NCI-H524 (cell line): ENCODE measurements around the gene ACACB.
"Not testable (repeated sequence)": the region's sequence is repeated elsewhere in the genome, so short reads cannot be mapped to it uniquely, and the experiment has no call there.

ENCODE experiments used
- DNase-seq, 2 experiments: peaks; one replicate each; lab custom pipeline; 2025; lab: John Stamatoyannopoulos, UW

The ACACB gene

GRCh38 chr12:109140560-109140959 is 24.2 kb downstream of the ACACB start:
- DNase-seq = no peak

GRCh38 chr12:109144224-109144623 is 27.8 kb downstream of the ACACB start:
- no peak for DNase-seq

GRCh38 chr12:109147126-109147525 is 30.7 kb downstream of the ACACB start:
- not testable (repeated sequence) for DNase-seq

GRCh38 chr12:109147954-109148353 is 31.6 kb downstream of the ACACB start:
- no peak for DNase-seq

GRCh38 chr12:109150124-109150640 is 33.8 kb downstream of the ACACB start:
- DNase-seq = no peak

- DNase-seq = no peak
Measured at GRCh38 chr12:109151457-109151856, 35.1 kb downstream of the ACACB start.

- DNase-seq = no peak
Measured at GRCh38 chr12:109153821-109154441, 37.5 kb downstream of the ACACB start.

- DNase-seq = peak; percentile 86 to 88
Measured at GRCh38 chr12:109154451-109155438, 38.4 kb downstream of the ACACB start.

GRCh38 chr12:109156036-109156435 is 39.6 kb downstream of the ACACB start:
- no peak for DNase-seq

- no peak for DNase-seq
Measured at GRCh38 chr12:109156586-109156985, 40.2 kb downstream of the ACACB start.

- DNase-seq = no peak
Measured at GRCh38 chr12:109157986-109158385, 41.6 kb downstream of the ACACB start.

- no peak for DNase-seq
Measured at GRCh38 chr12:109160433-109160832, 44.0 kb downstream of the ACACB start.

GRCh38 chr12:109160873-109161272 is 44.5 kb downstream of the ACACB start:
- DNase-seq = no peak

- no peak for DNase-seq
Measured at GRCh38 chr12:109162551-109162950, 46.2 kb downstream of the ACACB start.

- no peak for DNase-seq
Measured at GRCh38 chr12:109163167-109163566, 46.8 kb downstream of the ACACB start.

GRCh38 chr12:109165599-109165998 is 49.2 kb downstream of the ACACB start:
- DNase-seq = no peak

- no peak for DNase-seq
Measured at GRCh38 chr12:109166371-109166770, 50.0 kb downstream of the ACACB start.

- no peak for DNase-seq
Measured at GRCh38 chr12:109167781-109168180, 51.4 kb downstream of the ACACB start.

- no peak for DNase-seq
Measured at GRCh38 chr12:109169262-109169661, 52.9 kb downstream of the ACACB start.

- DNase-seq = no peak
Measured at GRCh38 chr12:109169686-109170085, 53.3 kb downstream of the ACACB start.

GRCh38 chr12:109170324-109170723 is 53.9 kb downstream of the ACACB start:
- DNase-seq = no peak

- DNase-seq = not testable (repeated sequence)
Measured at GRCh38 chr12:109172787-109173186, 56.4 kb downstream of the ACACB start.
